Germinal center (tissue), 1 donor: ENCODE measurements around the gene ALKBH7.
"Not testable (repeated sequence)": the region's sequence is repeated elsewhere in the genome, so short reads cannot be mapped to it uniquely, and the experiment has no call there.

Source experiments
- DNase-seq: peaks from one replicate; pipeline ENCODE4 v3.0.0; 2012; ENCODE audit warnings: mixed read lengths, low spot score

ALKBH7 gene, protein sequence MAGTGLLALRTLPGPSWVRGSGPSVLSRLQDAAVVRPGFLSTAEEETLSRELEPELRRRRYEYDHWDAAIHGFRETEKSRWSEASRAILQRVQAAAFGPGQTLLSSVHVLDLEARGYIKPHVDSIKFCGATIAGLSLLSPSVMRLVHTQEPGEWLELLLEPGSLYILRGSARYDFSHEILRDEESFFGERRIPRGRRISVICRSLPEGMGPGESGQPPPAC

DNA sequence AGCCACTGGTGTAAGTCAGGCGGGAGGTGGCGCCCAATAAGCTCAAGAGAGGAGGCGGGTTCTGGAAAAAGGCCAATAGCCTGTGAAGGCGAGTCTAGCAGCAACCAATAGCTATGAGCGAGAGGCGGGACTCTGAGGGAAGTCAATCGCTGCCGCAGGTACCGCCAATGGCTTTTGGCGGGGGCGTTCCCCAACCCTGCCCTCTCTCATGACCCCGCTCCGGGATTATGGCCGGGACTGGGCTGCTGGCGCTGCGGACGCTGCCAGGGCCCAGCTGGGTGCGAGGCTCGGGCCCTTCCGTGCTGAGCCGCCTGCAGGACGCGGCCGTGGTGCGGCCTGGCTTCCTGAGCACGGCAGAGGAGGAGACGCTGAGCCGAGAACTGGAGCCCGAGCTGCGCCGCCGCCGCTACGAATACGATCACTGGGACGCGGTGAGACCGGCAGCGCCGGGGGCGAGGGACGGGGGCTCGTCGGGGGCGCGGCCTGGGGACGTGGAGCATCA is at the start of gene ALKBH7:
ALKBH7 (plus strand) TSS at position 201 of the 502 bp plus-strand sequence; CDS start at position 228, 27 bp downstream.
- DNase-seq, result peak; percentile 95

DNA sequence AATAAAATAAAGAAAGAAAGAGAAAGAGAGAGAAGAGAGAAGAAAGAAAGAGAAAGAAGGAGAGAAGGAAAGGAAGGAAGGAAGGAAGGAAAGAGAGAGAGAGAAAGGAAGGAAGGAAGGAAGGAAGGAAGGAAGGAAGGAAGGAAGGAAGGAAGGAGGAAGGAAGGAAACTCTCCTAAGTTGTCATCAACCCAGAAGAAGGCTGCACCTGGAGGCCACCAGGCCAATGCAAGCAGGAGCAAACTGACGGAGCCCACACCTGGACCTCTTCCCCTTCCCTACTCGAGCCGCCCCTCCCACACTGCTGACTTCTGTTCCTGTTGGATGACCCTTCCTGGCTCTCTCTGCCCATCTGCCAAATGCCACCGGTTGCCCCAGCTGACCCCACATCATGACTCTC is 47.8 kb upstream of the ALKBH7 start:
- no peak for DNase-seq

DNA sequence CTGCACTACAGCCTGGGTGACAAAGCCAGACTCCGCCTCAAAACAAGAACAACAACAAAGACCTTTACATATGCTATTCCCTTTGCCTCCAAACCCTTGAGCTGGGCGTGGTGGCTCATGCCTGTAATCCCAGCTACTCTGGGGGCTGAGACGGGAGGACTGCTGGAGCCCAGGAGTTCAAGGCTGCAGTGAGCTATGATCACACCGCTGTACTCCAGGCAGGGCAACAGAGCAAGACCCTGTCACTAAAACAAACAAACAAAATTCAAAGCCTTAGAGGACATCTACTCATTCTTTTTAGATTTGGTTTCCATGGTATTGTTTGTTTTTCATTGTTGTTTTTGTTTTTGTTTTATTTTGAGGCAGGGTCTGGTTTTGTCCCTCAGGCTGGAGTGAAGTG is 47.0 kb upstream of the ALKBH7 start:
- no peak for DNase-seq

DNA sequence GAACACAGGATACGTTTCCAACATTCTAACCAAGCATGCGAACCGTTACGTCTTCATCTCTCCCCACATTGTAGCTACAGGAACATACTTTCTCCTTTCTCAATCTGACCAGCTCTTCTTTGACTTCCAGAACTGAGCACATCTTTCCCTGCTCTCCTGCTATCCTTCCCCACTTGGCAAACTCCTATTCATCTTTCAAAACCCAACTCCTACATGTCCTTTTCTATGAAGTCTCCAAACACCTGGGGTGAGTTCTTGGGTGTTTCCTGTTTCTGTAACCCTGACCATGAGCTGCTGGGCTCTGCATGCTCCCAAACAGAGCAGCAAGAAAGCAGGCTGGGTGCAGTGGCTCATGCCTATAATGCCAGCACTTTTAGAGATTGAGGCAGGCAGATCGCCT is 45.8 kb upstream of the ALKBH7 start:
- no peak for DNase-seq

DNA sequence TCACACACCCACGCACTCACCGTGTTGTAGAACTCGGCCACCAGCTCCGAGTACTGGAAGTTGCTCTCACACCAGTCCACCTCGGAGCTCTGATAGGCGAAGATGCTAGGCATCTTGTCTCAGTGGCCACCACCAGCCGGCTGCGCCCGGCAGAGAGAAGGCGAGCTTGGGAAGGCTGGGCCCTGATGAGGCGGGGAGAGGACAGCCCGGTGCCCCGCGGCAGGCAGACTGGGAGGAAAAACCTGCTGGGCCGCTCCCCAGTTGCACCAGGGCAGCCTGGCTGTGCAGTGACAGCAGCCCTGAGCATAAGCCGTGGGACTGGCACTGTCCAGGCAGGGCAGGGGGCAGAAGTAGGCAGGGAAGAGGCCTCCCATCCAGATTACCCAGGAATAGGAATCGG is 39.2 kb upstream of the ALKBH7 start, which contains the start of gene ACER1:
ACER1 (minus strand) TSS at position 174 of the 400 bp plus-strand sequence; CDS start at position 113, 61 bp downstream.
- DNase-seq, result no peak

DNA sequence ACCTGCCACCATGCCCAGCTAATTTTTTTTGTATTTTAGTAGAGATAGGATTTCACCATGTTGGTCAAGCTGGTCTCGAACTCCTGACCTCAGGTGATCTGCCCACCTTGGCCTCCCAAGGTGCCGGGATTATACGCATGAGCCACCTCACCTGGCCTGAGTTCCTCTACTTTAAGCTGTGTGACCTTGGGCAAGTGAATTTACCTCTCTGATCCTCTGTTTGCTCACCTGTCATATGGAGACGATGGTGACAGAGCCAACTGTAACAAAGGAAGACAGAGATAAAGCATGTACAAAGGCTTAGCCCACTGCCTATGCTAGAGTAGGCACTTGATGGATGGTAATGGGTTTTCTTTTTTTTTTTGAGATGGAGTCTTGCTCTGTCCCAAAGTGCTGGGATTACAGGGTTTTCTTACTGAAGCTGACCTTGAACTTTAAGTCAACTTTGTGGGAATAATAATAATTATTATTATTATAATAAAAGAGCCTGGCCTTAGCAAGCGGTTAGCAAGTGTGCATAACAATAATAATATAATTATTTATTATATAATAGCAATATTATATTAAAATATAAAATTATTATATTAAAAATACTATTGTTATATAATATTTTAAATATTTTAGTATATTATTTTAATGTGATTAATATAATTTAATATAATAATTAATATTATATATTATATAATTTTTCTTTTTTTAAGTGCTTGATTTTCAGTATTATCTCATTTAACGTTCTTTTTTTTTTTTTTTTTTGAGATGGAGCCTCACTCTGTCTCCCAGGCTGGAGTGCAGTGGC is 37.9 kb upstream of the ALKBH7 start:
- no peak for DNase-seq

DNA sequence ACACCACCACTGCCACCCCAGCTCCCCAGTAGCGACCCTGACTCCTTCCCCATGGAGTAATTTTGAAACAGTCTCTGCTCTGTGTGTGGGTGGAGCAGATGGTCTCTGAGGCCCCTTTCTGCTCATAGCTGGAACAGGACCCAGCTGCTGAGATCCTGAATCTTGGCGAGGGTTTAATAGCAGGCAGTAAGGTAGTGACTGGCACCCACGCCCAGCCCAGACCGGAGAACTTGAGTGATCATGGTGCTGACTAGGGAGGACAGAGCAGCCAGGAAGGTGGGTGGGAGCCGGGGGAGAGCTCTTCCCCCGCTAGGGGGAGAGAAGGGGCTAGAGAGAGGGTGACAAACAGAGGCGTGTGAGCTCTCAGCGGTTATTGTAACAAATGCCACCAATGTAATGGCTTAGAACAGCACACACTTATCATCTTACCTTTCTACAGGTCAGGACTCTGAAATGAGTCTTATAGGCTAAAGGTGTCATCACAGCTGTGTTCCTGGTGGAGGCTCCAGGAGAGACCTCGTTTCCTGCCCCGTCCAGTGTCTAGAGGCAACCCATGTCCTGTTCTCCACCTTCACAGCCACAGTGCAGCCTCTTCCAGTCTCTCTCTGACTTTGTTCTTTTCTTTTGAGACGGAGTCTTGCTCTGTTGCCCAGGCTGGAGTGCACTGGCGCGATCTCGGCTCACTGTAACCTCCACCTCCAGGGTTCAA is 31.9 kb upstream of the ALKBH7 start:
- DNase-seq, result no peak

DNA sequence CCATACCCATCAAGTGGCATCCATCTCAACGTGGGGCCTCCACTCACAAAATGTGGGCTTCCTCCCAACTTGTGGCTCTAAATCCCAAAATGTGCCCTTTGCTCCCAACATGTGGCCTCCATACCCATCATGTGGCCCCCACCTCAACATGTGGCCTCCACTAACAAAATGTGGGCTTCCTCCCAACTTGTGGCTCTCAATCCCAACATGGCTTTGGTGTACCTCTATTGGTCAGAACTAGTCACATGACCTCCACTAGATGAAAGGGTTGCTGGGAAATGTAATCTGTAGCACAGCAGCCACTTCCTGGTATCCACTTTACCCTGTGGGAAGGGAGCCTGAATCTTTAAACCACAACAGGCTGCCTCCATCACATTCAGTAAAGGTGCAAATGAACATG is 29.1 kb upstream of the ALKBH7 start:
- DNase-seq, result no peak

DNA sequence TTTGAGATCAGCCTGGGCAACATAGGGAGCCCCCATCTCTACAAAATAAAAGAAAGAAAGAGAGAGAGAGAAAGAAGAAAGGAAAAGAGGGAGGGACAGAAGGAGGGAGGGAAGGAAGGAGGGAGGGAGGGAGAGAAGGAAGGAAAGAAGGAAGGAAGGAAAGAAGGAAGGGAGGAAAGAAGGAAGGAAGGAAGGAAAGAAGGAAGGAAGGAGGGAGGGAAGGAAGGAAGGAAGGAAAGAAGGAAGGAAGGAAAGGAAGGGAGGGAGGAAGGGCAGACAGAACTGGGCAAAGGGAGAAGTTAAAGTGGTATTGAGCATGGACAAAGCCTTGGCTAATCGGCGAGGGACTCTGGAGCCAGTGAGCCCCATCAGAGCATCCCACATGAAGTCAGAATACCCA is 23.3 kb upstream of the ALKBH7 start:
- DNase-seq, result not testable (repeated sequence)

DNA sequence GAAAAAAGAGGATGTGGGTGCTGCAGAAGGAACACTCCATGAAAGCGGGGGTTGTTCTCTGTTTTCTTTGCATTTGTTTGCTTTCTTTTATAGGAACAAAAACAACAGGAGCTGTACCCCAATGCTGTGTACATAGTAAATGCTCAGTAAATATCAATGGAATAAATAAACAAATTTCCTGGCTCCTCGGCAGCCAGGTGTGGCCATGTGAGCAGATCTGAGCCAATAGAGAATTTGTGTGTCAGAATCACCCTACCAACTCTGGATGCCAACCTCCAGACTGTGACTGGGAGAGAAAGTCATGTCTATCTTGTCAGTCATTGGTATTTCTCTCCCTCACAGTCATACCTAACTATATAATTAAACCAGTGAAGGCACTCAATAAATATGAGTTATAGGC is 21.9 kb upstream of the ALKBH7 start:
- DNase-seq, result no peak

DNA sequence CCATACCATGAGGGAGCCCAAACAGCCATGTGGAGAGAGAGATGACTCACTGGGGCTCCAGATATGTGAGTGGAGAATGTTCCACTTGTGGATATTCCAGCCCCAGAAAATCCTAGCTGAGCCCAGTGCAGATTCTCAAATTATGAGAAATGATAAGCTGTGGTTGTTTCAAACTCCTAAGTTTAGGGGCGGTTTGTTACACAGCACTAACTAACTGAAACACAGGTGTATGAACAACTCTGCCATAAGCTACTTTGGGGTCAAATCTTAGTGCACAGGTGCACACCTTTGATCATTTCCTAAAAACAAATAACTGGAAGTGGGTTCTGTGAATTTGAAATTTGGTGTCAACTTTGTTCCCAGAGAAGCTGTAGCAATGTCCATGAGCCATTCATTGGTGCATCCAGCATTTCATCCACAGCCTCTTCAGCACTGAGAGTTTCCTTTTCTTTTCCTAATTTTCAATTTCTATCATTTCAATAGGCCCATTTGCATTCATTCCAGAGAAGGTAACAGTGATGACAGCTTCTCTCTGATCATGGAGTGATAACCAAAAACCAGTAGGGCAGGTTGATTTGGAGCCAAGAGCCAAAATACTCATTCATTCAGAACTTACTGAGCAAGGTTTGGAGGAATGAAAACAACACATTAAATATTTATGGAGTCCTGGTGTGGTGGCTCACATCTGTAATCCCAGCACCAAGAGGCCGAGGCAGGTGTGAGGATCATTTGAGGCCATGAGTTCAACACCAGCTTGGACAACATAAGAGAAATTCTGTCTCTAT is 20.0 kb upstream of the ALKBH7 start:
- DNase-seq, result no peak

DNA sequence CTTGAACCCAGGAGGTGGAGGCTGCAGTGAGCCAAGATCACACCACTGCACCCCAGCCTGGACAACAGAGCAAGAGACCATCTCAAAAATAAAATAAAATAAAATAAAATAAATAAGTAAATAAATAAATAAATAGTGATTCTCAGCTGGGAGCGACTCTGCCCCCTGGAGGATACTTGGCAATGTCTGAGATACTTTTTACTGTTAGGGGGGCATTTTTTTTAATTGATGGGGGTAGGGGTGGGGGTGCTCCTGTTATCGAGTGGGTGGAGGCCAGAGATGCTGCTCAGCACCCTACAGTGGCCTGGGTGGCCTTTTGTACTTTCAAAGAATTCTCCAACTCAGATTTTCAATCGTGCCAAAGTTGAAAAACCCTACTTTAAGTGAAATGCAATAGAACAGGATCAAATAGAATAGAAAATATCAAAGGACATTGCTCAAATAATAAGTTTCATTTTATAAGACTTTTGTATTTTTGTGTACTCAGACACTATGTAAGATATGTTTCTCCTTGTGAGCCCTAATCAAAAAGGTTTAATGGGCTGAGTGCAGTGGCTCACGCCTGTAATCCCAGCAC is 18.4 kb upstream of the ALKBH7 start:
- DNase-seq, result no peak

DNA sequence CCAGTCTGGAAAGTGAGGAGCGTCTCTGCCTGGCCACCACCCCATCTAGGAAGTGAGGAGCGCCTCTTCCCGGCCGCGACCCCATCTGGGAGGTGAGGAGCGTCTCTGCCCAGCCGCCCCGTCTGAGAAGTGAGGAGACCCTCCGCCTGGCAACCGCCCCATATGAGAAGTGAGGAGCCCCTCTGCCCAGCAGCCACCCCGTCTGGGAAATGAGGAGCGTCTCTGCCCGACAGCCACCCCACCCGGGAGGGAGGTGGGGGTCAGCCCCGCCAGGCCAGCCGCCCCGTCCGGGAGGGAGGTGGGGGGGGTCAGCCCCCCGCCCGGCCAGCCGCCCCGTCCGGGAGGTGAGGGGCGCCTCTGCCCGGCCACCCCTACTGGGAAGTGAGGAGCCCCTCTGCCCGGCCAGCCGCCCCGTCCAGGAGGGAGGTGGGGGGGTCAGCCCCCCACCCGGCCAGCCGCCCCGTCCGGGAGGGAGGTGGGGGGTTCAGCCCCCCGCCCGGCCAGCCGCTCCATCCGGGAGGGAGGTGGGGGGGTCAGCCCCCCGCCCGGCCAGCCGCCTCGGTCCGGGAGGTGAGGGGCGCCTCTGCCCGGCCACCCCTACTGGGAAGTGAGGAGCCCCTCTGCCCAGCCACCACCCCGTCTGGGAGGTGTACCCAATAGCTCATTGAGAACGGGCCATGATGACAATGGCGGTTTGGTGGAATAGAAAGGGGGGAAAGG is 17.1 kb upstream of the ALKBH7 start:
- DNase-seq, result not testable (repeated sequence)

DNA sequence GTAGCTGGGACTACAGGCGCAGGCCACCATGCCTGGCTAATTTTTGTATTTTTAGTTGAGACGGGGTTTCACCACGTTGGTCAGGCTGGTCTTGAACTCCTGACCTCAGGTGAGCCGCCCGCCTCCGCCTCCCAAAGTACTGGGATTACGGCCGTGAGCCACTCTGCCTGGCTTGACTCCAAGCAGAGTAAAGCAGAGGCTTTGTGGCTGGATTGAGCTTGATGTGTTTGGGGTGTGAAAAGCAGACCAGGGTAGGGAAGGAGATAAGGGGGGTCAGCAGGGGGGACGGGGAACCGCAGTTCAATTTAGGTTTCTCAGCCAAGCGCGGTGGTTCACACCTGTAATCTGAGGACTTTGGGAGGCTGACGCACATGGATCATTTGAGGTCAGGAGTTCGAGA is 15.4 kb upstream of the ALKBH7 start:
- DNase-seq, result no peak

DNA sequence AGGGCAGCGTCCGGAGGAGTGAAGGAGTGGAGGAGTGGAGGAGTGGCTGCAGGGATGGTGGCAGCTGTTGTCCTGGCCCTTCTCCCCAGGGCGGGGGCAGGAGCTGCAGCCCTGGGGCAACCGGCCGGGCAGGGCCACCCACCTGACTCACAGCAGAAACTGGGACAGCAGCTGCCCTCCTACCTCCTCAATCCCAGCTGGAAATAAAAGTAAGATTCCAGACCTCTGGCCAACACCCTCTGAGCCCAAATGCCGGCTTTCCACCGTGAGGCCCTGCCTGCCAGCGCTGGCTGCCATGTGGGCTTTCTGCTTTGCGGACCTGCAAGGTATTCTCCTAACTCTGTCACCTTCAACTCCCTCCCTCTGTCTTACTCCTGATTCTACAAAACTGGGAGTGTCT is 14.6 kb upstream of the ALKBH7 start:
- no peak for DNase-seq

DNA sequence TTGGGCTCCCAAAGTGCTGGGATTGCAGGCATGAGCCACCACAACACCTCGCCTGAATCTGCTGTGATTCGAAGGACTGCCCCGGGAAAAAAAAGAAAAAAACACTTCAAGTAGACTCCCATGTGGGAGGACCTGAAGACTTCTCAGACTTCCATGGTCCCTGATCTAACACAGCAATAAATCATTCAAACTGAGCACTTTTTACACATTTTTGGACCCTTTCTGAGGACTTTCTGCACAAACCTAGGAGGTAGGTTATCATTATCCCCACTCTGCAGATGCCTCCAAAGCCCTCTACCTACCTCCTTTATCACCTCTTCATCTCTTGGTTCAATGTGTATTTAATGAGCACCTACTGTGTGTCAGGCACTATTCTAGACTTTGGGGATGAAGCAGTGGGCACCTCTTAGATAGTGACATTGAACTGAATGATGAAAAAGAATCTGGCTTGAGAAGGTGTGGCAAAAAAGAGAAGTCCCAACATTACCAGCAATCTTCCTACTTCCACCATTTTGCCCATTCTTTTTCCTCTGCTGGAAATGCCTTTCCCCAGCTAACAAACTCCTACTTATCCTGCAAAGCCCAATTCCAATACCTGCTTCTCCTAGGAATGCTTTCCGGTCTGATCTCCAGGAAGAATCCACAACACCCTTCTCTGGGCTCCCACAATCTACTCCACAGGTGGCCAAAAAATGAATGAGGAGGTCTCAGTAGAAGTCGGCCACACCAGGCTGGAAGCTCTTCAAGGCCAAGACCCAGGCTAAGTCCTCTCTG is 12.8 kb upstream of the ALKBH7 start:
- no peak for DNase-seq

DNA sequence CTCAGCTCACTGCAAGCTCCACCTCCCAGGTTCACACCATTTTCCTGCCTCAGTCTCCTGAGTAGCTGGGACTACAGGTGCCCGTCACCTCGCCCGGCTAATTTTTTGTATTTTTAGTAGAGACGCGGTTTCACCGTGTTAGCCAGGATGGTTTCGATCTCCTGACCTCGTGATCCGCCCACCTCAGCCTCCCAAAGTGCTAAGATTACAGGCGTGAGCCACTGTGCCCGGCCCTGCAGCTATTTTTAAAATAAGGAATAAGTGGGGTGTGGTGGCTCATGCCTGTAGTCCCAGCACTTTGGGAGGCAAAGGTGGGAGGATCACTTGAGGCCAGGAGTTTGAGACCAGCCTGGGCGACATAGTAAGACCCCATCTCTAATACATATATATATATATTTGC is 12.1 kb upstream of the ALKBH7 start:
- not testable (repeated sequence) for DNase-seq

DNA sequence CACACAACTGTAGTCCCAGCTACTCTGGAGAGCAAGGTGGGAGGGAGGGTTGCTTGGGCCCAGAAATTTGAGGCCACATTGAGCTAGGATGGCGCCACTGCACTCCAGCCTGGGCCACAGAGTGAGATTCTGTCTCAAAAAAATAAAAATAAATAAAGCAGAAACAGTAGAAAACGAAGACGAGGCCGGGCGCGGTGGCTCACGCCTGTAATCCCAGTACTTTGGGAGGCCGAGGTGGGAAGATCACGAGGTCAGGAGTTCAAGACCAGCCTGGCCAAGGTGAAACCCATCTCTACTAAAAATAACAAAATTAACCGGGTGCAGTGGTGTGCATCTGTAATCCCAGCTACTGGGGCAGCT is 11.8 kb upstream of the ALKBH7 start:
- DNase-seq, result not testable (repeated sequence)

DNA sequence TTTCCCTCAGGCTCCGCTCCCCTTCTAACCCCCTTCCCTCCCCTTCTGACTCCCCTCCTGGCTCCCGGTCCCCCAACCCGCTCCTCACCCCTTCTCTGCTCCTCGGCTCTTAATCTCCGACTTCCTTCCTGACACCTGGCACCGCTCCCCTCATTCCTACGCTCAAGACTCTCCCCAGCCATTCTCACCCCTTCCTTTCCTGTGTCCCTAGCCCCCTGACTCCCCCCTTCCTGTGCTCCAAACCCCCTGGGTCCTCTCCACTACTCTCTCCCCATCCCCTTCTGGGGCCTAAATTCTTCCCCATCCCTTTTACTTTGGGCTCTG is 10.6 kb upstream of the ALKBH7 start:
- DNase-seq, result no peak

DNA sequence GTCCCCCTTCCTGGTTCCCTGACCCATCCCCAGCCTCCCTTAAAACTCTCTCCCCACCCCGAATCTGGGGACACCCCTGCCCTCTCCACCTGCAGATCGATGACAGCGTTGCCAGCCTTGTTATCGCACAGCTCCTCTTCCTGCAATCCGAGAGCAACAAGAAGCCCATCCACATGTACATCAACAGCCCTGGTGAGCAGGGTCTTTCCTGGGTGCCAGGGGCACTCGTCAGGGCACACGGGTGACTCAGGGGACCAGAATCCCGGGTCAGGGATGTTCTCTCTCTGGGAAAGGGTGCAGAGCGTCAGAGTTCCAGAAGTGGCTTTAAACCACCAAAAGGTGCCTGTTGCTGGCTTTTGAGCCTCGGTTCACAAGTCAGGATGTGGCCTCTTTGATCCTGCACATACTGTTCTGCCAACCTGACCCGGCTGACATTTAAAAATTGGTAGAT is 10.2 kb upstream of the ALKBH7 start:
- DNase-seq, result no peak
